Activated CD8-positive, alpha-beta T cell treated with anti-CD3 and anti-CD28 coated beads for 36 hours (primary cell): ENCODE results near the gene OR11H12. TPM values are rescaled to one million over a fixed set of nuclear protein-coding genes. Genes with fewer than 3 reads are reported as not detected.
"Not testable (repeated sequence)": the region's sequence is repeated elsewhere in the genome, so short reads cannot be mapped to it uniquely, and the experiment has no call there.

Experiments
- ATAC-seq: fragments of 200-7000 bp; cut with Tn5 transposase; one replicate; pipeline ENCODE4 v1.10.0; 2021; ENCODE audit warnings: mild to moderate bottlenecking, moderate library complexity
- CTCF ChIA-PET: fragments of 350-600 bp; sonication (Branson Sonifier 250); formaldehyde crosslinking; loops from one replicate; lab custom pipeline; 2021; ENCODE audit warnings: antibody characterized with exemption; lab: Charles Lee
- POLR2A ChIA-PET: fragments of 350-600 bp; sonication (Branson Sonifier 250); formaldehyde crosslinking; loops from one replicate; lab custom pipeline; 2021; ENCODE audit warnings: antibody characterized with exemption; lab: Charles Lee
- DNase-seq: peaks from one replicate; pipeline ENCODE4 v3.0.0-alpha.2; 2020
- H3K27ac Mint-ChIP-seq: one replicate; pipeline ENCODE4 v1.8.0; 2021; ENCODE audit warnings: mild to moderate bottlenecking, mixed read lengths
- H3K27me3 Mint-ChIP-seq: one replicate; pipeline ENCODE4 v1.8.0; 2021; ENCODE audit warnings: mixed read lengths
- H3K36me3 Mint-ChIP-seq: one replicate; pipeline ENCODE4 v1.8.0; 2021; ENCODE audit warnings: low read depth, mixed read lengths
- H3K4me1 Mint-ChIP-seq: one replicate; pipeline ENCODE4 v1.8.0; 2021; ENCODE audit warnings: low read depth, mixed read lengths
- H3K4me3 Mint-ChIP-seq: one replicate; pipeline ENCODE4 v1.8.0; 2021; ENCODE audit warnings: mild to moderate bottlenecking, moderate library complexity, mixed read lengths
- H3K9me3 Mint-ChIP-seq: one replicate; pipeline ENCODE4 v1.8.0; 2021; ENCODE audit warnings: mixed read lengths
- intact Hi-C: fragments of 100-400 bp; cut with micrococcal nuclease; formaldehyde crosslinking; loops from one replicate; pipeline ENCODE4 v1.10.0; 2022
- total RNA-seq, 2 experiments: library from RNA; stranded (reverse); gene quantifications; one replicate each; pipeline ENCODE4 v1.2.3, GENCODE V29; 2021

OR11H12 gene
- total RNA-seq: not detected

- H3K4me3 Mint-ChIP-seq, H3K36me3 Mint-ChIP-seq, H3K4me1 Mint-ChIP-seq, CTCF ChIA-PET, H3K27ac Mint-ChIP-seq, DNase-seq, intact Hi-C loops, H3K9me3 Mint-ChIP-seq, POLR2A ChIA-PET, ATAC-seq, H3K27me3 Mint-ChIP-seq: not testable (repeated sequence)
These were observed at the start of gene OR11H12 for GRCh38 chr14:18600817-18601216. TSS of gene OR11H12 (plus strand) at chr14:18601117. CDS start at chr14:18601117, 0 bp downstream.

- POLR2A ChIA-PET, H3K4me3 Mint-ChIP-seq, H3K36me3 Mint-ChIP-seq: not testable (repeated sequence)
These were observed 18.0 kb upstream of the OR11H12 start for GRCh38 chr14:18582908-18583307.

GRCh38 chr14:18626610-18627213 lies 25.8 kb downstream of the OR11H12 start:
- H3K9me3 Mint-ChIP-seq, ATAC-seq, DNase-seq, intact Hi-C loops, CTCF ChIA-PET, H3K27me3 Mint-ChIP-seq, H3K4me3 Mint-ChIP-seq, POLR2A ChIA-PET, H3K27ac Mint-ChIP-seq, H3K36me3 Mint-ChIP-seq, H3K4me1 Mint-ChIP-seq: not testable (repeated sequence)

More at GRCh38 chr14:18582908-18583307, 18.0 kb upstream of the OR11H12 start:
- intact Hi-C loops, H3K27me3 Mint-ChIP-seq, ATAC-seq, CTCF ChIA-PET, DNase-seq, H3K9me3 Mint-ChIP-seq, H3K27ac Mint-ChIP-seq, H3K4me1 Mint-ChIP-seq: not testable (repeated sequence)

GRCh38 chr14:18636066-18636465 lies 35.1 kb downstream of the OR11H12 start:
- H3K4me3 Mint-ChIP-seq, H3K27me3 Mint-ChIP-seq, intact Hi-C loops, H3K36me3 Mint-ChIP-seq, H3K27ac Mint-ChIP-seq, H3K4me1 Mint-ChIP-seq, CTCF ChIA-PET, POLR2A ChIA-PET, H3K9me3 Mint-ChIP-seq, DNase-seq, ATAC-seq: not testable (repeated sequence)

GRCh38 chr14:18638032-18638431 lies 37.1 kb downstream of the OR11H12 start:
- CTCF ChIA-PET, intact Hi-C loops, H3K36me3 Mint-ChIP-seq, H3K27me3 Mint-ChIP-seq, H3K27ac Mint-ChIP-seq, H3K4me1 Mint-ChIP-seq, ATAC-seq, POLR2A ChIA-PET, H3K4me3 Mint-ChIP-seq, H3K9me3 Mint-ChIP-seq, DNase-seq: not testable (repeated sequence)

- H3K36me3 Mint-ChIP-seq, DNase-seq, H3K27me3 Mint-ChIP-seq, H3K4me1 Mint-ChIP-seq, ATAC-seq, intact Hi-C loops, H3K27ac Mint-ChIP-seq, H3K9me3 Mint-ChIP-seq, H3K4me3 Mint-ChIP-seq, CTCF ChIA-PET, POLR2A ChIA-PET: not testable (repeated sequence)
These were observed 37.9 kb downstream of the OR11H12 start for GRCh38 chr14:18638785-18639184.

- POLR2A ChIA-PET, DNase-seq, intact Hi-C loops, H3K4me3 Mint-ChIP-seq, H3K27me3 Mint-ChIP-seq, H3K27ac Mint-ChIP-seq, H3K4me1 Mint-ChIP-seq, H3K9me3 Mint-ChIP-seq, H3K36me3 Mint-ChIP-seq, CTCF ChIA-PET, ATAC-seq: not testable (repeated sequence)
These were observed 45.3 kb downstream of the OR11H12 start for GRCh38 chr14:18646075-18646730.
